Epithelial cell of proximal tubule (primary cell): ENCODE data around the gene SLC49A3. TPM values are rescaled to one million over a fixed set of nuclear protein-coding genes. Genes with fewer than 3 reads are reported as not detected.
"Not testable (repeated sequence)": the region's sequence is repeated elsewhere in the genome, so short reads cannot be mapped to it uniquely, and the experiment has no call there.

Source experiments
- DNase-seq: peaks from one replicate; pipeline ENCODE4 v3.0.0-alpha.2; 2011; ENCODE audit warnings: low read depth
- H3K4me3 ChIP-seq: 2 replicates; pipeline ENCODE4 v1.5.1; 2011; ENCODE audit warnings: low read depth, mild to moderate bottlenecking, low read length
- total RNA-seq: library from RNA; depleted of rRNA; stranded (reverse); fragments of >200 nt; gene quantifications from 2 replicates; pipeline ENCODE4 v1.2.3, GENCODE V29; 2015
- TF ChIP-seq, protein P1 (sequence below): conservative IDR thresholded peaks from 2 replicates; pipeline ENCODE4 v1.5.1; 2012; ENCODE audit warnings: low read depth, mild to moderate bottlenecking, low read length

SLC49A3 gene
- total RNA-seq, 1 donor from 2014 or later, result 4.1 TPM

DNA sequence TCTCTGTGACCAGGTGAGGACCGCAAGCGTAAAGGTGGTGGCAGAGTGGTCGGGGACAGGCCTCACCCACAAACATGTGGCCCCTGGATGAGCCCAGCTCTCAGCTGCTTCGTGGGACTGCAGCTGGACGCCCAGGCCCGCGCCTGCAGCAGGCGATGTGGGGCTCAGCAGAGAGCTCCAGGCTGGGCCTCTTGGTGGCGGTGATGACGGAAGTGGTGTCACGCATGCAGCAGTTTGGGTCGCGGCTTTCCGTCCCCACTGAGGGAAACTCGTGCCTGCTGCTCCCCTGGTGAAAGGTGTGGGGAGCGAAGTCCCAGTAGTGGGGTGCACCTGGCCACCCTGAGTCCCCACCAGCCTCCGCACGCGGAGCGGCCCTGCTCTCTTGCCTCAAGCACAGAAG lies 43.5 kb upstream of the SLC49A3 start:
- TF ChIP-seq, protein P1, sequence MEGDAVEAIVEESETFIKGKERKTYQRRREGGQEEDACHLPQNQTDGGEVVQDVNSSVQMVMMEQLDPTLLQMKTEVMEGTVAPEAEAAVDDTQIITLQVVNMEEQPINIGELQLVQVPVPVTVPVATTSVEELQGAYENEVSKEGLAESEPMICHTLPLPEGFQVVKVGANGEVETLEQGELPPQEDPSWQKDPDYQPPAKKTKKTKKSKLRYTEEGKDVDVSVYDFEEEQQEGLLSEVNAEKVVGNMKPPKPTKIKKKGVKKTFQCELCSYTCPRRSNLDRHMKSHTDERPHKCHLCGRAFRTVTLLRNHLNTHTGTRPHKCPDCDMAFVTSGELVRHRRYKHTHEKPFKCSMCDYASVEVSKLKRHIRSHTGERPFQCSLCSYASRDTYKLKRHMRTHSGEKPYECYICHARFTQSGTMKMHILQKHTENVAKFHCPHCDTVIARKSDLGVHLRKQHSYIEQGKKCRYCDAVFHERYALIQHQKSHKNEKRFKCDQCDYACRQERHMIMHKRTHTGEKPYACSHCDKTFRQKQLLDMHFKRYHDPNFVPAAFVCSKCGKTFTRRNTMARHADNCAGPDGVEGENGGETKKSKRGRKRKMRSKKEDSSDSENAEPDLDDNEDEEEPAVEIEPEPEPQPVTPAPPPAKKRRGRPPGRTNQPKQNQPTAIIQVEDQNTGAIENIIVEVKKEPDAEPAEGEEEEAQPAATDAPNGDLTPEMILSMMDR, result no peak
- H3K4me3 ChIP-seq, result no peak overlapping the region
- DNase-seq, result no peak

DNA sequence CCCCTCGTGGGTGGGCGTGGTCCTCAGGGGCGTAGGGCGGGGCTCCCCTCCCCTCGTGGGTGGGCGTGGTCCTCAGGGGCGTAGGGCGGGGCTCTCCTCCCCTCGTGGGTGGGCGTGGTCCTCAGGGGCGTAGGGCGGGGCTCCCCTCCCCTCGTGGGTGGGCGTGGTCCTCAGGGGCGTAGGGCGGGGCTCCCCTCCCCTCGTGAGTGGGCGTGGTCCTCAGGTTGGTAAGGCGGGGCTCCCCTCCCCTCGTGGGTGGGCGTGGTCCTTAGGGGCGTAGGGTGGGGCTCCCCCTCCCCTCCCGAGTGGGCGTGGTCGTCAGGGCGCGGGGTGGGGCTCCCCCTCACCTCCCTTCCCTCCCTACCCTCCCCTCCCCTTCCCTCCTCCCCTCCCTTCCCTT lies 43.0 kb upstream of the SLC49A3 start:
- DNase-seq, result not testable (repeated sequence)

DNA sequence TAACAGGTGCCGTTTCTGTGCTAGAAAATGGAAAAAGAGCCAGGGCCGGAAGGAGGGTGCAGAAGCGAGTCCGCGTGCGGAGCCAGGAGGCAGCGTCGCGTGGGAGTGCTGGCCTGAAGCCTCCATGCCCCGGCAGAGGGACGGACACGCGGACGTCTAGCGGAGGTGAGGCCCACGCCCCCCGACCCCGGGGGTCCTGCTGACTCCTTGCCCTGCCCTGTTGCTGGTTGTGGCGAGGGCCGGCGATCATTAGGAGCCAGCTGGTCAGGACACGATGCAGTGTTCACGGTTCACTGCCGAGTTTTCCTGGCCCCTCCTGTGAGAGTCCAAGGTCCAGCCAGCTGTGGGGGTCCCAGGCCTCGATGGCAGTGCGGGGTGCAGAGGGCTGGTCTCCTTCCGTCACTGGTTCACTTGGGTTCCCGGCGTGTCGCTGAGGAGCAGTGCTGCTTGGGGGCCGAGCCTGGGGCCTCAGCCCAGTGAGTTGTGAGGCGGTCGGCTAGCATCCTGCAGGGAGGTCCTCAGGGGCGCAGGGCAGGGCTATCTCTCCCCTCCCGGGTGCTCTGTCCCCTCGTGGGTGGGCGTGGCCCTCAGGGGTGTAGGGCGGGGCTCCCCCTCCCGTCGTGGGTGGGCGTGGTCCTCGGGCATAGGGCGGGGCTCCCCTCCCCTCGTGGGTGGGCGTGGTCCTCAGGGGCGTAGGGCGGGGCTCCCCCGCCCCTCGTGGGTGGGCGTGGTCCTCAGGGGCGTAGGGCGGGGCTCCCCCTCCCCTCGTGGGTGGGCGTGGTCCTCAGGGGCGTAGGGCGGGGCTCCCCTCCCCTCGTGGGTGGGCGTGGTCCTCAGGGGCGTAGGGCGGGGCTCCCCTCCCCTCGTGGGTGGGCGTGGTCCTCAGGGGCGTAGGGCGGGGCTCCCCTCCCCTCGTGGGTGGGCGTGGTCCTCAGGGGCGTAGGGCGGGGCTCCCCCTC lies 42.3 kb upstream of the SLC49A3 start:
- H3K4me3 ChIP-seq, DNase-seq: not testable (repeated sequence)

More for the DNA sequence above, 43.0 kb upstream of the SLC49A3 start:
- not testable (repeated sequence) for H3K4me3 ChIP-seq

DNA sequence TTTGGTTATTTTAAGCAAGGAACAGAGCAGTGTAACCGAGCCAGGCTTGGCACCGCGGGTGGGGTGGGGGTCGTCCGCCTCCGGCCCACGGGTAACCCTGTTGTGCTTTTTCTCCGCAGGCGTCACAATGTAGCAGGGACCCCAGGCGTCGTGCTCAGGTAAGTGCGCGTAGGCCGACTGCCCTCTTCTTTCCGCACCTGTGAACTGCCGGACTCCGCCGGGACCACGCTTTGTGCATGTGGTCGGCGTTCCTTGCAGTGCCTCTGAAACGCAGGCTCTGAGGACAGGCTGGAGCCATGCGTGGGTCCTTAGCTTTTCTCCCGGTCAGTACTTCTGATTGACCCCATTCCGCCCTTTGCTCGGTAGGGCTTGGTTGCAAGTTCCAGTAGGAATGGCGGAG lies 41.6 kb upstream of the SLC49A3 start:
- TF ChIP-seq, protein P1, result no peak
- no peak for DNase-seq
- no peak overlapping the region for H3K4me3 ChIP-seq

DNA sequence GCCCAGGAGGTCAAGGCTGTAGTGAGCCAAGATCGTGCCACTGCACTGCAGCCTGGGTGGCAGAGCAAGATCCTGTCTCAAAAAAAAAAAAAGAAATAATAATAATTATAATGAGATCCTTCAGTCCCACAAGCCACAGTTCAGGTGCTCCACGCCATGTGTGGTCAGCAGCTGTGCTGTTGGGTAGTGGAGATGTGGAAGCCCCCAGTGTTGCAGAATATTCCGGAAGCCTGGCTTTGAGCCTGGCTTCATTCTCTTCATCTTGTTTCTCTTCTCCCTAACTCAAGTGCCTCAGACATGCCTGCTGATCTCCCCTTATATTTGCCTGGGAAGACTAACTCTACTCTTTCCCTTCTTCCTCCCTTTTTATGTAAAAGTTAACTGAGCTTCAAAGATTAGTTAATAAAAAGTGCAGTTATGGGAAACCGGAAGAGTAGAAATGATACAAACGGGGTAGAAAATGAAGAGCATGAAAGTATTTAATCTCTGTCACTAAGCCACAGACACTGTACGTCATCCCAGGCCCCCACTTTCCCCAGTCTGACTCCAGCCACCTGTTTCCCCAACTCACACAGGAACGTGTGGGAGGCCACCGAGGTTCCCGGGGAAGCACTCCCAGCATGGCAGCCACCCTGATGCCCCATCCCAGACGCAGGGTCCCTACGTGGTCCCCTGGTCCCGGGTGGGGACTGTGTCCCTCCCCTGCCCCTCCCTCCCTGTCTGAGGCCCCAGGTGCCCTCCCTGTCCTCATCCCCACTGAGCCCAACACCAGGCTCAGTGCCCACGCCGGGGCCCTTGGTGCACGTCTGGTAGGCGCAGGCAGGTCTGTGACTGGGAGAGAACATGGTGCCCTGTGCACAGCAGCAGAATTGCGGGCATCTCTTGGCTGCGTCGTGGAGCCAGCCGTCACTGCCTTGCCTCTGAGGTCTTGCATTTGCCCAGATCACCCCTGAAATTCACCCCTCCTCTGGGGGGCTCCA lies 40.7 kb upstream of the SLC49A3 start:
- TF ChIP-seq, protein P1, result no peak
- H3K4me3 ChIP-seq, result no peak overlapping the region
- DNase-seq, result no peak

DNA sequence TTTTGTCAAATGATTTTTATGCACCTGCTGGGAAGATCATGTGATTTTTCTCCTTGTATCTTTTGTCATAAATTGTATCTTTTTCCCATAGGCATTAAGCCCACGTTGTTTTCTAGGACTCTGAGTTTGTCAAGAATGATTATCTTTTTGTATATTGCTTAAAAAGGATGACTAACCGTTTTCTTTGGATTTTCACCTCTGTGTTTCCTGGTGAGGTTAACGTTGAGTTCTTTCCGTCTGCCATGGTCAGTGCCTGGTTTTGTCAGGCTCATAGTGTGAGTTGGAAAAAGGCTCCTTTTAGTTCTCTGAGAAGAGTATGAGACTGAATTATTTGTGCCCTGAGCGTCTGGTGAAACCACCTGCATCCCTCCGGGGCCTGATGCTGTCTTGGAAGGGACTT lies 38.6 kb upstream of the SLC49A3 start:
- DNase-seq, result no peak
- TF ChIP-seq, protein P1, result no peak
- H3K4me3 ChIP-seq, result no peak overlapping the region

DNA sequence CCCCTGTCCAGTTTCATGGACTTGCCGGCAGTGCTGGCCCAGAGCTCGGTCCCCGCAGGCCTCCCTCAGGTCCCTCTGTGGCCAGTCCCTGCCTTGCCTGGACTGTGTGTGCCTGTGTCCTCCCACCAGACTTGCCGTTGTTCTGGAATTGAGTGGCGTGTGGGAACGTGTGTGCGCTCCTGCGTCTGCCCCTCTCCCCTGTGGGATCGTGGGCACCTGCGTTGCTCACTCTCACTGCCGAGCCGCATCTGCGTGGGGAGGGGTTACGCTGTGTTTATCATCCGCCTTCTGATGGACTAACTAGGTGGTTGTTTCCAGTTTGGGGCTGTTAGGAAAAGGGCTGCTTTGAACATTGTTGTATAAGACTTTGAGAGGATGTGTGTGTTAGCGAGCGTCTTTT lies 37.9 kb upstream of the SLC49A3 start:
- TF ChIP-seq, protein P1, result no peak
- H3K4me3 ChIP-seq, result no peak overlapping the region
- DNase-seq, result no peak
